ENCODE measurements around the gene UNC80.

Gene UNC80

GRCh38 chr2:209818939-209819338 is 47.3 kb downstream of the UNC80 start:
- DNase-seq = no peak

- no peak for DNase-seq
Measured at GRCh38 chr2:209821806-209822205, 50.2 kb downstream of the UNC80 start.

GRCh38 chr2:209823484-209823883 is 51.9 kb downstream of the UNC80 start:
- no peak for DNase-seq

GRCh38 chr2:209824391-209824790 is 52.8 kb downstream of the UNC80 start:
- DNase-seq = no peak

- no peak for DNase-seq
Measured at GRCh38 chr2:209830722-209831465, 59.3 kb downstream of the UNC80 start.

GRCh38 chr2:209834767-209835166 is 63.1 kb downstream of the UNC80 start:
- DNase-seq = no peak

- peak; percentile 63 for DNase-seq
Measured at GRCh38 chr2:209840434-209840833, 68.8 kb downstream of the UNC80 start.

- no peak for DNase-seq
Measured at GRCh38 chr2:209845666-209846065, 74.0 kb downstream of the UNC80 start.

- no peak for DNase-seq
Measured at GRCh38 chr2:209864716-209865295, 93.2 kb downstream of the UNC80 start.

- DNase-seq = no peak
Measured at GRCh38 chr2:209868271-209868994, 96.8 kb downstream of the UNC80 start.

GRCh38 chr2:209870067-209870466 is 98.4 kb downstream of the UNC80 start:
- DNase-seq = no peak

GRCh38 chr2:209872675-209873074 is 101.0 kb downstream of the UNC80 start:
- DNase-seq = no peak

- no peak for DNase-seq
Measured at GRCh38 chr2:209875270-209875669, 103.6 kb downstream of the UNC80 start.

GRCh38 chr2:209876211-209876610 is 104.6 kb downstream of the UNC80 start:
- DNase-seq = no peak

GRCh38 chr2:209878701-209879100 is 107.1 kb downstream of the UNC80 start:
- DNase-seq = no peak

- DNase-seq = no peak
Measured at GRCh38 chr2:209900638-209901037, 129.0 kb downstream of the UNC80 start.

- DNase-seq = no peak
Measured at GRCh38 chr2:209901172-209901571, 129.5 kb downstream of the UNC80 start.

- DNase-seq = no peak
Measured at GRCh38 chr2:209905691-209906090, 134.1 kb downstream of the UNC80 start.

GRCh38 chr2:209907746-209908145 is 136.1 kb downstream of the UNC80 start:
- no peak for DNase-seq

- DNase-seq = no peak
Measured at GRCh38 chr2:209908511-209908910, 136.9 kb downstream of the UNC80 start.

GRCh38 chr2:209911486-209911885 is 139.9 kb downstream of the UNC80 start:
- DNase-seq = no peak

GRCh38 chr2:209913786-209914345 is 142.2 kb downstream of the UNC80 start:
- no peak for DNase-seq

GRCh38 chr2:209917154-209917771 is 145.6 kb downstream of the UNC80 start:
- no peak for DNase-seq
